CD14-positive monocyte (primary cell): ENCODE data around the gene RCE1. TPM values are rescaled to one million over a fixed set of nuclear protein-coding genes. Genes with fewer than 3 reads are reported as not detected.
A peak's percentile ranks its signal among the peaks of the same experiment; 100 is the strongest.

Experiments used
- DNase-seq, 3 donors: peaks; one replicate each; pipeline ENCODE4 v3.0.0-alpha.2; 2011 to 2022
- H2AFZ ChIP-seq: 2 replicates; pipeline ENCODE4 v1.6.0; 2012; ENCODE audit warnings: mild to moderate bottlenecking, low read depth, low read length, inconsistent platforms; ENCODE audit not compliant: insufficient read depth, poor library complexity, severe bottlenecking
- H3K27ac ChIP-seq, 2 donors: 1 replicate in 1 of 2; 2 replicates in 1 of 2; pipeline ENCODE4 v1.5.1; 2012 to 2013; ENCODE audit warnings: low read length in 2 of 2, control low read depth in 1 of 2, inconsistent platforms in 1 of 2, low read depth in 1 of 2, mild to moderate bottlenecking in 1 of 2
- H3K27me3 ChIP-seq, 2 donors: one replicate each; pipeline versions ENCODE4 v1.6.0 to v1.6.1; 2011 to 2013; ENCODE audit warnings: low read length in 2 of 2; ENCODE audit not compliant: control insufficient read depth in 2 of 2, insufficient read depth in 2 of 2
- H3K36me3 ChIP-seq, 2 donors: replicated peaks in 1 of 2; 1 replicate in 1 of 2; 2 replicates in 1 of 2; pipeline versions ENCODE4 v1.5.1 to v1.6.1; 2012 to 2013; ENCODE audit warnings: low read length in 2 of 2, control low read depth in 1 of 2, inconsistent platforms in 1 of 2, mild to moderate bottlenecking in 1 of 2; ENCODE audit not compliant: insufficient read depth in 2 of 2, control insufficient read depth in 1 of 2
- H3K4me1 ChIP-seq, 2 donors: 1 replicate in 1 of 2; 2 replicates in 1 of 2; pipeline versions ENCODE4 v1.5.1 to v1.6.1; 2012 to 2013; ENCODE audit warnings: low read length in 2 of 2, control low read depth in 1 of 2, inconsistent platforms in 1 of 2, mild to moderate bottlenecking in 1 of 2, moderate library complexity in 1 of 2; ENCODE audit not compliant: insufficient read depth in 2 of 2, control insufficient read depth in 1 of 2
- H3K4me2 ChIP-seq: replicated peaks from 2 replicates; pipeline ENCODE3; 2012; ENCODE audit warnings: low read length, moderate library complexity, mild to moderate bottlenecking; ENCODE audit not compliant: poor library complexity, severe bottlenecking; ENCODE audit errors: extremely low read depth
- H3K4me3 ChIP-seq, 3 experiments: fragments of 200-600 bp in 1 of 3; sonication (generic) in 1 of 3; replicated peaks in 1 of 3; 1 replicate in 2 of 3; 2 replicates in 1 of 3; pipeline ENCODE4 v1.5.1; 2011 to 2013; ENCODE audit warnings: low read length in 3 of 3, mild to moderate bottlenecking in 3 of 3, control low read depth in 2 of 3, low read depth in 2 of 3, inconsistent platforms in 1 of 3, moderate library complexity in 1 of 3
- H3K79me2 ChIP-seq: 2 replicates; pipeline ENCODE4 v1.6.0; 2012; ENCODE audit warnings: mild to moderate bottlenecking, control low read depth, inconsistent platforms, low read length, moderate library complexity; ENCODE audit not compliant: insufficient read depth
- H3K9ac ChIP-seq: 2 replicates; pipeline ENCODE4 v1.6.0; 2017; ENCODE audit warnings: low read length, mild to moderate bottlenecking; ENCODE audit not compliant: insufficient read depth, poor library complexity, severe bottlenecking
- H3K9me3 ChIP-seq, 2 donors: replicated peaks in 1 of 2; 1 replicate in 1 of 2; 2 replicates in 1 of 2; pipeline versions ENCODE4 v1.5.1 to v1.6.1; 2012 to 2013; ENCODE audit warnings: low read length in 2 of 2, control low read depth in 1 of 2; ENCODE audit not compliant: control insufficient read depth in 1 of 2, insufficient read depth in 1 of 2
- H4K20me1 ChIP-seq: 2 replicates; pipeline ENCODE4 v1.6.0; 2012; ENCODE audit warnings: mild to moderate bottlenecking, low read length, control low read depth, moderate library complexity; ENCODE audit not compliant: insufficient read depth
- H3K27ac Mint-ChIP-seq, 7 donors: one replicate each; pipeline ENCODE4 v1.8.0; 2020; ENCODE audit warnings: mild to moderate bottlenecking in 7 of 7, mixed read lengths in 7 of 7, moderate library complexity in 6 of 7, inconsistent platforms in 2 of 7
- H3K27me3 Mint-ChIP-seq, 3 donors: one replicate each; pipeline ENCODE4 v1.8.0; 2021 to 2022; ENCODE audit warnings: low read depth in 3 of 3, mild to moderate bottlenecking in 3 of 3, mixed read lengths in 3 of 3, moderate library complexity in 3 of 3, inconsistent platforms in 1 of 3
- H3K36me3 Mint-ChIP-seq, 2 donors: one replicate each; pipeline ENCODE4 v1.8.0; 2020; ENCODE audit warnings: mixed read lengths in 2 of 2, inconsistent platforms in 1 of 2, mild to moderate bottlenecking in 1 of 2
- H3K4me1 Mint-ChIP-seq: one replicate; pipeline ENCODE4 v1.8.0; 2020; ENCODE audit warnings: mild to moderate bottlenecking, mixed read lengths
- H3K4me3 Mint-ChIP-seq, 2 donors: one replicate each; pipeline ENCODE4 v1.8.0; 2020; ENCODE audit warnings: mild to moderate bottlenecking in 2 of 2, mixed read lengths in 2 of 2, moderate library complexity in 1 of 2
- H3K9me3 Mint-ChIP-seq, 7 donors: one replicate each; pipeline ENCODE4 v1.8.0; 2020 to 2022; ENCODE audit warnings: mixed read lengths in 7 of 7, mild to moderate bottlenecking in 6 of 7, moderate library complexity in 6 of 7, inconsistent platforms in 2 of 7
- CTCF ChIP-seq: fragments of 200-600 bp; IDR thresholded peaks from one replicate; pipeline ENCODE4 v1.8.0; 2022; ENCODE audit warnings: antibody characterized with exemption, mild to moderate bottlenecking
- WGBS: methylation state at CpG from one replicate; pipeline ENCODE4 v1.1.5; 2013; ENCODE audit warnings: missing lambda C conversion rate; ENCODE audit not compliant: insufficient coverage; 5-methylcytosine and 5-hydroxymethylcytosine counted together
- intact Hi-C, 2 donors: fragments of 100-400 bp; cut with micrococcal nuclease; formaldehyde crosslinking; loops; one replicate each; pipeline versions ENCODE4 v1.15.0 to v1.15.1; 2023
- polyA plus RNA-seq, 3 donors: library from polyadenylated mRNA; depleted of rRNA in 1 of 3; unstranded in 2 of 3; stranded (reverse) in 1 of 3; fragments of 300-500 nt in 2 of 3; fragments of >200 nt in 1 of 3; fragmentation: Illumina TruSeq in 2 of 3; gene quantifications; 1 replicate in 2 of 3; 2 replicates in 1 of 3; pipeline ENCODE4 v1.2.3, GENCODE V29; 2012 to 2021

Gene RCE1
- polyA plus RNA-seq, 3 donors, result 20.3 to 24.7 (median 22.8) TPM

DNA sequence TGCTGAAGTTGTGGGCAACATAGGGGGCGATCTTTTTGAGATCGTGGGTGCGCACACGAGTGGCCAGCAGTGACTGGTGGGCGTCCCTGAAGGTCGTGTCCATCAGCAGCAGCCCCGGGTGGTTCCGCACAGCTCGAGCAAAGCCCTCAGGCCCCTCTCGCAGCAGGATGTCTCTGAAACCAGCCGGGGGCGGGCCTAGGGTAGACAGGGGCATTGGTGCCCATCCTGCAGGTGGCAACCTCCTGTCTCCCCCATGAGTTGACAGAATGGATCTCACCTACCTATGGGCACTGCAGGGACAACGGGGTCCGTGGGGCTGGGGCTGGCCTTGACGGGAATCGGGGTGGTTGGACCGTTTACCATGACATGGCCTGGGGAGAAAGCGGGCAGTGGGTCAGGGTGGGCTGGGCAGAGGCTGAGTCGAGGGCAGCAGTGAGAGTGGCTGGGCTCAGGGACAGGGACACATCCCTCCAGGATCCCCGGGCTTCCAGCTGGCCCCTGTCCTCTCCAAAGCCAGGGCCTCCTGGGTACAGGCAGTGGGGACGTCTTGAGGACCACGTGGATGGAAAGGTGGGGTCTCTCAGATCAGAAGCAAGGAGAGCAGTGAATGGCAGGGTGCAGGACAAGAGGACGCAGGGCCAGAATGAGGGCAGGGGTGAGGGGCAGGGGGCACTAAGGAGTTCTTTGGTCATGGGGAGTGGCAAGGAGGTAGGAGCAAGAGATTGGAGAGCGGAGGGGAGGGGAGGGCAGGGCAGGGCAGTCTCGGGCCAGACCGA is 9.4 kb downstream of the RCE1 start:
- Mint-ChIP-seq H3K4me1 (peaks cover 25% of the 10 kb centered on the region), H3K27ac (no peak overlapping the region), H3K9me3 (no peaks in the 10 kb centered on the region), H3K36me3 (peaks cover 4 to 14% of the 10 kb centered on the region in 2 donors), H3K27me3 (peaks cover 0 to 3% (median 0%) of the 10 kb centered on the region in 3 donors), H3K4me3 (no peak overlapping the region)
- no peaks in the 10 kb centered on the region for H4K20me1 ChIP-seq
- H2AFZ ChIP-seq, result peak overlapping the region; percentile 54
- no peaks in the 10 kb centered on the region for H3K27me3 ChIP-seq
- no peaks in the 10 kb centered on the region for H3K79me2 ChIP-seq
- WGBS, result 94% methylated on average over 26 of the region's 26 CpGs
- no peak overlapping the region for H3K27ac ChIP-seq
- intact Hi-C loops, result no loop called here
- H3K9ac ChIP-seq, result no peak overlapping the region
- H3K4me3 ChIP-seq, result no peak overlapping the region
- peaks cover 20 to 25% of the 10 kb centered on the region in 2 donors for H3K4me1 ChIP-seq
- H3K4me2 ChIP-seq, result no peak overlapping the region
- no peaks in the 10 kb centered on the region for H3K9me3 ChIP-seq
- no peak for DNase-seq
- TF ChIP-seq CTCF, result no peak
- peaks cover 9 to 16% of the 10 kb centered on the region in 2 donors for H3K36me3 ChIP-seq

DNA sequence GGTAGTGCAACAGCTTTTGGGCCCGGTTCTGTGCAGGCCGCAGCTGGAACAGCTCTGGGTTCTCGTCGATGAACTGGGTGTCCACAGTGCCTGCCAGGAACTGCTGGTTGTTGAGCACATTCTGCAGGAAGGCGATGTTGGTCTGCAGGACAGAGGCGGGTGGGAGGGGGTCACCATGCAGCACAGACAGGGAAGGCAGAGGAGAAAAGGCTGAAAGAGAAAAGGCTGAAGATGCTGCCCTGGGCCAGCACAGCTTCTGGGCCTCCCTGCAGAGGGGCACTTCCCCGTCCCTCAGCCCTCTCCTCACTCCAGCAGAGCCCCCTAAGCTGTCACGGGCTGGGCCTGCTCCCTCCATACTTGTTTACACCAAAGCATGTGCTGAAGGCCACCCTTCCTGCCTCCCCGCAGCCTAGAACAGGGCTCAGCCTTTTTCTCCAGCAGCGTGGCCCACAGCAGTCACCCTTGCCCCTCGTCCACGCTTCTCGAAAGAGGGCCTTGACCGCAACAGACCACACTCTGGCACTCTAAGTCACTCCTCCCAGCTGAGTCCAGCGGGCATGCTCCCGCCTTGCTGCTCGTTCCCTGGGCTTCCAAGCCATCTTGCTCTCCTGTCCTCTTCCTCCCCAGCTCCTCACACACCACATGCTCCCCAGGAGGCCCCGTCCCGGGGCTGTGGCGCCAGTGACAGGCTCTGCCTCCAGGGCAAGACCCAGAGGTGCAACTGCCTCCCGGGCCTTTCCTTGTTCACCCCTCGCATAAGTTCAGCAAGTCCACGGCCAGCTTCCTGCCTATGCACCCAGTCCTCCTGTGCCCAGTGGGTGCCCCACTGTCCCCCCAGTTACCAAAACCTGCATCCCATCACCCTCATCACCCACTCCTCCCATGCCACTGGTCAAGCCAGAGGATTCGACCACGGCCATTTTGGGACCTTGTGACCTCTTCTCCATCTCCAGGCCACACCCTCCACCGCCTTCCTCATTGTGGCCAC is 10.3 kb downstream of the RCE1 start:
- H3K9me3 ChIP-seq, result no peaks in the 10 kb centered on the region
- 91% methylated on average over 26 of the region's 26 CpGs for WGBS
- Mint-ChIP-seq H3K4me3 (peak overlapping the region in 1 of 2 donors; percentile 18), H3K4me1 (peaks cover 25% of the 10 kb centered on the region), H3K36me3 (peaks cover 0 to 9% of the 10 kb centered on the region in 2 donors), H3K9me3 (no peaks in the 10 kb centered on the region), H3K27me3 (peaks cover 0 to 3% (median 0%) of the 10 kb centered on the region in 3 donors), H3K27ac (peak overlapping the region in 3 of 7 donors; percentile 44 to 65 (median 55))
- intact Hi-C loops, result no loop called here
- TF ChIP-seq CTCF, result no peak
- no peak overlapping the region for H3K27ac ChIP-seq
- peaks cover 21 to 27% of the 10 kb centered on the region in 2 donors for H3K4me1 ChIP-seq
- H3K27me3 ChIP-seq, result no peaks in the 10 kb centered on the region
- no peak overlapping the region for H3K4me3 ChIP-seq
- no peak overlapping the region for H2AFZ ChIP-seq
- DNase-seq, result no peak
- no peak overlapping the region for H3K9ac ChIP-seq
- no peak overlapping the region for H3K4me2 ChIP-seq
- H3K36me3 ChIP-seq, result peaks cover 5 to 7% of the 10 kb centered on the region in 2 donors
- H4K20me1 ChIP-seq, result no peaks in the 10 kb centered on the region
- H3K79me2 ChIP-seq, result peaks cover under 1% of the 10 kb centered on the region
